ENCODE measurements around the gene LEPR.

GRCh38 chr1:65441464-65441863 is 21.0 kb downstream of the LEPR start:
- TF ChIP-seq CTCF (IDR thresholded peaks at IDR 0.05; ENCODE audit: extremely low read depth in 1 of 2, insufficient read depth in 1 of 2, low read depth in 1 of 2, low read length in 2 of 2), result no peak
- no peak for TF ChIP-seq POLR2AphosphoS5 (IDR thresholded peaks at IDR 0.05; ENCODE audit: insufficient read depth, low read depth, low read length)
- TF ChIP-seq POLR2A (IDR thresholded peaks at IDR 0.05; ENCODE audit: low read depth, low read length), result no peak
- no peak for TF ChIP-seq JUN (IDR thresholded peaks at IDR 0.05; ENCODE audit: borderline replicate concordance, insufficient read depth, insufficient read length, low read depth)
- TF ChIP-seq EZH2 (IDR thresholded peaks at IDR 0.05; ENCODE audit: borderline replicate concordance, low read depth, low read length, severe bottlenecking), result no peak
- no peak for TF ChIP-seq MAX (IDR thresholded peaks at IDR 0.05; ENCODE audit: insufficient read depth, insufficient read length)
- TF ChIP-seq MYC (IDR thresholded peaks at IDR 0.05; ENCODE audit: low read depth, low read length), result no peak
